ENCODE results near the gene TUBB2A. TPM values are rescaled to one million over a fixed set of nuclear protein-coding genes. Genes with fewer than 3 reads are reported as not detected.

Gene TUBB2A
- total and polyA plus RNA-seq, 2 of the 13 experiments (the other 11 are each of a cell fraction or from before 2014, with no cell fraction given): 35.3 to 106 TPM

- TF ChIP-seq RERE (CRISPR knock-in tag; IDR thresholded peaks at IDR 0.05; ENCODE audit: low read depth) (peak; percentile 35; the same call in 1 of the 2 replicates), HMGXB3 (CRISPR knock-in tag; IDR thresholded peaks at IDR 0.05; ENCODE audit: borderline replicate concordance) (peak; percentile 88; the same call in 1 of the 2 replicates), FUBP1 (CRISPR knock-in tag; IDR thresholded peaks at IDR 0.05; ENCODE audit: borderline replicate concordance) (peak; percentile 73; the same call in 1 of the 2 replicates), ZNF546 (CRISPR knock-in tag; conservative IDR thresholded peaks at IDR 0.05) (peak; percentile 99), ZNF230 (CRISPR knock-in tag; IDR thresholded peaks at IDR 0.05) (peak; percentile 92), AHDC1 (CRISPR knock-in tag; IDR thresholded peaks at IDR 0.05; ENCODE audit: borderline replicate concordance) (peak; percentile 70)
- TF ChIP-seq, protein P1, sequence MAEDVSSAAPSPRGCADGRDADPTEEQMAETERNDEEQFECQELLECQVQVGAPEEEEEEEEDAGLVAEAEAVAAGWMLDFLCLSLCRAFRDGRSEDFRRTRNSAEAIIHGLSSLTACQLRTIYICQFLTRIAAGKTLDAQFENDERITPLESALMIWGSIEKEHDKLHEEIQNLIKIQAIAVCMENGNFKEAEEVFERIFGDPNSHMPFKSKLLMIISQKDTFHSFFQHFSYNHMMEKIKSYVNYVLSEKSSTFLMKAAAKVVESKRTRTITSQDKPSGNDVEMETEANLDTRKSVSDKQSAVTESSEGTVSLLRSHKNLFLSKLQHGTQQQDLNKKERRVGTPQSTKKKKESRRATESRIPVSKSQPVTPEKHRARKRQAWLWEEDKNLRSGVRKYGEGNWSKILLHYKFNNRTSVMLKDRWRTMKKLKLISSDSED (CRISPR knock-in tag; IDR thresholded peaks at IDR 0.05): no peak
Observed at GRCh38 chr6:3118353-3119039, 38.8 kb downstream of the TUBB2A start, which contains the start of gene BPHL (continued).

Measured in HepG2 (cell line).